ENCODE data around the gene LACTB.
A peak's percentile ranks its signal among the peaks of the same experiment; 100 is the strongest.

LACTB gene

DNA sequence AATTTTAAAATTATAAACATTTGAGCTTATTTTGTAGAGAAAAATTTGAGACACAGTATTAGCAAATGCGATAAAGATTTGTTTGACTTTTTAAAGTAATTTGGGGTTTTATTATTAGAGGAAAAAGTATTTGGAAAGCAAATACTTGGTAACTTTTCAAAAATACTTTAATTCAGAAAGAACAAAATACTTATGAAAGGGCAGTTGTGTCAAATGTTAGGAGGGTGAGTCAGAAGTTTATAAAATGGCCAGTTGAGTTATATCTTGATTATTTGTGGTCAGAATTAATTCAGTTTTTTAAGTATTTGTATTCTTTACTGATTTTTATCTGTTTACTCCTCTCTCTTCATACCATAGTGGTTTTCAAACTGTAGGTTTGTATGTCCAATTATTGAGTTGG is 12.1 kb downstream of the LACTB start:
- no peak for DNase-seq (ENCODE audit: low read depth)

GRCh38 chr15:63134245-63134985 is 12.8 kb downstream of the LACTB start:
- no peak for DNase-seq (ENCODE audit: low read depth)

GRCh38 chr15:63135281-63135680 is 13.6 kb downstream of the LACTB start:
- no peak for DNase-seq (ENCODE audit: low read depth)

DNA sequence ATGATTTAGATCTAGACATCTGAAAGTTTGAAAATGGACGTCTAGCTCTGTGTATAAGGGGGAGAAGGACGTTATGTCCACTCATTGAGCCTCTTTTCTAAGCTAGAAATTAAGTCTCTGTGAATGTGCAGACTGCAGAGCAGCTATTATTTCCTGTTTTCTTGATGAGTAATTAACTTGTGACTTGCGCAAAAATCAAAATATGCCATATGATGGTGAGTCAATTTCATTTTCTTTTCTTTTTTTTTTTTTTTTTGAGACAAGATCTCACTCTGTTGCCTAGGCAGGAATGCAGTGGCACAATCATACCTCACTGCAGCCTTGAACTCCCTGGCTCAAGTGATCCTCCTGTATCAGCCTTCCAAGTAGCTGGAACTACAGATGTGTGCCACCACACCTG is 14.1 kb downstream of the LACTB start:
- no peak for DNase-seq (ENCODE audit: low read depth)

- DNase-seq (ENCODE audit: low read depth), result no peak
Measured at GRCh38 chr15:63136742-63137141, 15.1 kb downstream of the LACTB start.

DNA sequence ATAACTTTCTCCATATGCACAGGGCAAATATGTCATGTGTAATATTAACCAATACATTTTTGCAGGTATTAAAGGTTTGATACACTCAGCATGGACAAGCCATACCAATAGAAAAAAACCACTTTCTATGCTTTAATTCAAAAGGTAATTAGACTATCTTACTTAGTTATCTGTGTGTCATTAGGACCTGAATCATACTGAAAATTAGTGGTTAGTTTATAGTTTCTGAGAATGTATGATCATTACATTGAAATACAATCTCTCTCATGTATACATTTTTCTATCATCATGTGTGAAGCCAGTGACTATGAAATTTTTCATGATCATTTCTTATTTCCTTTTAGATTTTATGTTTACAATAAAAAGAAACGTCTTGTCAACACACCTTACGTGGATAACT is 19.3 kb downstream of the LACTB start:
- no peak for DNase-seq (ENCODE audit: low read depth)

DNA sequence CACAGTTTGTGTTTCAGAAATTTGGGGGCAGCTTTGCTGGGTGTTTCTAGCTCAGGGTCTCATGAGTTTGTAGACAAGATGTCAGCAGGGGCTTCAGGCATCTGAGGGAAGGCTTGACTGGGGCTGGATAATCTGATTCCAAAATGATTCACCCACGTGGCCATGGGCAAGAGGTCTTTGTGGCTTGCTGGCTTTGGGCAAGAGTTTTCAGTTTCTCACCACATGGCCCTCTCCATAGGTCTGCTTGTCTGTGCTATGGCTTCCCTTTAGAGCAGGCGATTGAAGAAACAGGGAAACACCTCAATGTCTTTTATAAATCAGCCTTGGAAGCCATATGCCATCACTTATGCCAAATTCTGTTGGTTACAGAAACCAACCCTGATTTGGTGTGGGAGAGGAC is 23.8 kb downstream of the LACTB start:
- DNase-seq (ENCODE audit: low read depth), result no peak

GRCh38 chr15:63146684-63147083 is 25.0 kb downstream of the LACTB start:
- DNase-seq (ENCODE audit: low read depth), result no peak

DNA sequence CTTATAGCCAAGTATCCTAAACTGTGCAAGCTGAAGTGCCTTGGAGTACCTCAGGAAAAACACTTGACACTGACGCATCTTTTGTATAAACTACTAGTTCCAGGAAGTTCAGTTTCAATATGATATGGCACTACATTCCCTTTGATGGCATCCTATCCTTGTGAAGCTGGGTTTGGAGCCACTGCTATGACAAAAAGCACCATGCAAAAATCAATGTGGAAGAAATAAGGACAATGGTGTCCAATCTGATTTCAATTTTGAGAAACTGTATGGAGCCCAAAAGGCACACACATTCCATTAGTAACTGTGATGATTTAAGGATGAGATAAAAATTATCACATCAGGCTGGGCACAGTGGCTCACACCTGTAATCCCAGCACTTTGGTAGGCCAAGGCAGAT is 30.0 kb downstream of the LACTB start:
- no peak for DNase-seq (ENCODE audit: low read depth)

- no peak for DNase-seq (ENCODE audit: low read depth)
Measured at GRCh38 chr15:63155486-63155885, 33.8 kb downstream of the LACTB start.

DNA sequence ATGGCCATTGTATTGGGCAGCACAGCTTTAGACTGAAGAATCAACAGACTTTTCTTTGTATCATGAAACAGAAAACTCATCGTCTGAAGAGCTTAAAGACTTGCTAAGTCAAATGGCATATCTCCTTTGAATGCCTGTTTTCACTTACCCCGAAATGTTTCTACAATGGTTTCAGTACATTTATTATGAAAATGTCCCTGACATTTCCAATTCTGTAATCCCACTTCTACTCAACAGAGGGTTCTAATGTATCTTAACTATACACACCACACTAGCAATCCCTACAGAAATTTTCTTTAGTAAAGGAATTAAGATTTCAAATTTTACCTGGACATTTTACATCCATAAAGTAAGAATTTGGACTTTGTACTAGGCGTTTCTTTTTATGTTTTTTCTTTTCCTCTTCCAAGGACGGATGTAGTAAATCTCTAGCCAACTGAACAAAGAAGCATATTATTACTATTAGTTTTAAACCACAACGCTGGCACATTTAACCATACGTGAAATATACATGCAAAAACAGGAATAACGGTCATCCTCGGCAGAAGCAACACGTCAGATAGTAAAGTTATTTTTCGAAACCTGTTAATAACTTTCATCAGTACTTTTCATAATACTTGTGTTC is 34.5 kb downstream of the LACTB start:
- no peak for DNase-seq (ENCODE audit: low read depth)

DNA sequence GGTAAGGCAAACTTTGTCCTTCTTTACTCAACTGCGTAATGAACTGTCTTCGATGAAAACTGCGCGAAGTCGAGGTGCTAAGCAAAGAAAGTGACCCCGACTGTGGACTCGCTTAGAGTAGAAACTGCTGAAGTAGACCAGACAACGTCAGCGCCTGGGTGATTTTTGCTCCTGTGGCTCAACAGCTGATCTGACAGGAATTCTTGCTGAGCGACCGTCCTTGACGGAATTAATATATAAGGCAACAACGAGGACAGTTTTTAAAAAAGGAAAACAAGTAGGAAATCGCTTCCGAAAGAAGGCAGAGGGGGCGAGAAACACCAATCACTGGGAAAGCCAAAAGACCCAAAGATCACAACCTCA is 35.1 kb downstream of the LACTB start:
- no peak for DNase-seq (ENCODE audit: low read depth)

- peak; percentile 76 for DNase-seq (ENCODE audit: low read depth)
Measured at GRCh38 chr15:63157118-63157843, 35.6 kb downstream of the LACTB start, which contains the start of gene RPS27L. Gene RPS27L, minus strand, starts transcription at chr15:63157477. Its CDS starts 72 bp downstream, at chr15:63157405.

DNA sequence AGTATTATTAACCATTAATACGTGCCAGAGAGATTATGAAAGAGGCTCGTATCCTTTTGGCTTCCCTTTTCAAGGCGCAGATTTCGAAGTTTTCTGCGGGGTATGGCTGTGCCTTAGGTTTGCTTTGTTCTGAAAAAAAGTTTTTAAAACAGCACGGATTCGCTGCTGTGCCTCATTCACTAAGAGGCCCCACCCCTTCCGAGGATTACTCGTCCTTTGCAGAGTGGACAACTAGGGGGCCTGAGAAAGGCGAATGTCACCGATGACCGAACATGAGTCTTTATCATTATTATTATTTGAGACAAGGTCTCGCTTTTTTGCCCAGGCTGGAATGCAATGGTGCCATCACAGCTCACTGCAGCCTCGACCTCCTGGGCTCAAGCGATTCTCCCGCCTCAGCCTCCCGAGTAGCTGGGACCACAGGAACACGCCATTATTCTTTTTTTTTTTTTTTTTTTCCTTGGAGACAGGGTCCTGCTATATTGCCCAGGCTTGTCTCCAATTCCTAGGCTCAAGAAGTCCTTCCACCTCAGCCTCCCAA is 36.3 kb downstream of the LACTB start:
- no peak for DNase-seq (ENCODE audit: low read depth)

DNA sequence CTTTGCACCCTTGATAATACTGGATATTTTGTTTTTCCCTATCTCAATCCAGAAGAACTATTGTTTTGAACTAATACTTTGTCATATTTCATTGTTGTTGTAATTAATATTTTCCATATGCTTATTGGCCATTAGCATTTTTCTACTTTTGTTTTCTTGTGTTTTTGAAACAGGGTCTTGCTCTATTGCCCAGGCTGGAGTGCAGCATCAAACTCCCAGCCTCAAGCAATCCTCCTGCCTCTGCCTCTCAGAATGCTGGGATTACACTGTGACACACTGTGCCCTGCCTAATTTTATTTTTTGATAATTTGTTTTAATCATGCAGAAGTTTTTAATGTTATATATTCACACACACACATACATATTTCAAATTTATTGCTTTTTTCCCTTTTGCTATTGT is 39.0 kb downstream of the LACTB start:
- no peak for DNase-seq (ENCODE audit: low read depth)

GRCh38 chr15:63163217-63163616 is 41.6 kb downstream of the LACTB start:
- no peak for DNase-seq (ENCODE audit: low read depth)

DNA sequence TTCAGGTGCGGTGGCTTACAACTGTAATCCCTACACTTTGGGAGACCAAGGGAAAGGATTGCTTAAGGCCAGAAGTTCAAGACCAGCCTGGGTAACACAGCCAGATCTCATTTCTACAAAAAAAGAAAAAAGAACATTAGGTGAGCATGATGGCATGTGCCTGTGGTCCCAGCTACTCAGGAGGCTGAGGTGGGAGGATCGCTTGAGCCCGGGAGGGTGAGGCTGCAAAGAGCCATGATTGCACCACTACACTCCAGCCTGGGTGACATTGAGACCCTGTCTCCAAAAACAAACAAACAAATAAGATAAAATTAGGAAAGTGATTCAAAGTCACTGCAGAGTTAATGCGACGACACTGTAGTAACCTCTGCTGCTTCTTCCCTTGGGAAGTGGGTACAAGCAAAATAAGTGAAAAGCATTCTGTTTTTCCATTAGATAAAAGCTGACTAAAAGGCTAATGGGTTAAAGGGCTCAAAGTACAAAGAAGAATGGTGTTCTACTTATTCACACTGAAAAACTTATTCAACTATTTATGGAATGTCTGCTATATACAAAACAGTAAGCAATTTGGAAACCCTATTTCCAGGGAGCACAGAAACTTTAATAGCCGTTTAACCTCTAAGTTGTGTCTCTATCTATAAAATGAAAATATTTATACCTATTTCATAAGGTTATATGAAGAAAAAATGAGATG is 43.7 kb downstream of the LACTB start:
- no peak for DNase-seq (ENCODE audit: low read depth)

DNA sequence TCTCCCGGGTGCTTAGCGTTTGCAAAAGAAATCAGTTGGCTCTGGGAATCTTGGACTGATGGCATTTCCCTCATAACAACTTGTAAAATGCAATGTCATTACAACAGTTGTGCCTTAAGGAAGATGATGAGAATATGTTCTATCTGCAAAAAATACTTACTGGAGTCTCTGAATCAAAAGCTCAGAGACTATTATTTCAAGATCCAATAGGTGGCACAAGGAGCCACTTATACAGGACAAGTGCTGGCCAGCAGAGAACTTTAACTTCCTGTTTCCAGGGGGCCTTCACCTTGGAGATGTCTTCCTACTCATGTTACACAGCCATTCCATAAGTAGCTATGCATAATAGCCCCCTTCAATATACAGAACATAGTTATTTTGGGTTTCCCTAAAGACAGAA is 44.6 kb downstream of the LACTB start:
- no peak for DNase-seq (ENCODE audit: low read depth)

DNA sequence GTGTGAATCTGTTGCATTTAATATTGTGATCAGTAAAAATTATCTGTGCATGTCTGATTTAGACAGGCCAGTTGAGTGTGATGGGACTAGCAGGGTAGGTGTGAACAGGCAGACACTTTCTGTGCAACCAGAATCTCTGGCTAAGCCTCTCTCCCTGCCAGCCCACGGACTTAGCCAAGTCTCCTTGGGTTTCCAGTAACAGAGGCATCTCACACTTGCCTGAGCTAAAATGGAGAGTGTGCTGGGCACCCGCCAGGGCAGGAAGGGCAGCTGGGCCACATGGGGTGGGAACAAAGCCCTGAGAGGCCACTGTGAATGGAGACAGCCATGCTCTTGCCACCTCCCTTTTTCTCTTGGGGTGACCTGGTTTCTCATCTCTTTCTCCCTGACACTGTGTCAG is 48.1 kb downstream of the LACTB start:
- no peak for DNase-seq (ENCODE audit: low read depth)

DNA sequence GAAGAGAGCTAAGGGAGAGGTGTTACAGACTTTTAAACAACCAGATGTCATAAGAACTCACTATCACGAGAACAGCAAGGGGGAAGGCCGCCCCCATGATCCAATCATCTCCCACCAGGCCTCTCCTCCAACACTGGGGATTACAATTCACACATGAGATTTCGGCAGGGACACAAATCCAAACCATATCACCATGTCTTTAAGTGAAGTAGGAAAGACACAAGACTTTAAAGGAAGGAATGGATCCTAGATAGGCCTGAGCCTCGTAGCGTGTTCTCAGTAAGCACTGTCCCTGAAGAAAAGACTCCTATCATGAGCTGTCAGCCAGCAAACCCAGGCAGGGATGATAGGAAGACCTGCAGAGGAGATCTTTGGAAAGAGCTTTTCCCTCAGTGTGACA is 50.7 kb downstream of the LACTB start:
- no peak for DNase-seq (ENCODE audit: low read depth)

GRCh38 chr15:63172851-63173451 is 51.3 kb downstream of the LACTB start:
- no peak for DNase-seq (ENCODE audit: low read depth)

DNA sequence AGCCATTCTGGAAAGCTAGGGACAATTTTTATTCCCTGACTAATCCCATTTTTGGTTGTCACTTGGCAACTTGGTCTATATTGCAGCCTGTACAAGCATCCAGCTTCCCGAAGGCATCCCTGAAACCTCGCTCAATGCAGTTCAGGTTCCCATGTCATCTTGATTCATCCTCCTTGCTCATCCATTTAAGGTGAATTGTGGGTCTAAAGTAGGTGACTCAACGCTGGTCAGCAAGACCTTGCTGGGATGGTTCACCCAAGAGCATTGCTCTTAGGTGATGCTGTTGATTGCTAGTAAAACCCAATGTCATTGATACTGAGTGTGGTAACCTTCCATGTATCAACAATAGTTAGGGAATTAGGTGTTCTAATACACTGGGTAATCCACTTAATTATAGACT is 54.6 kb downstream of the LACTB start:
- no peak for DNase-seq (ENCODE audit: low read depth)

Measured in stimulated activated CD8-positive, alpha-beta memory T cell treated with anti-CD3 and anti-CD28 coated beads, Interleukin-15, amount 100 ng/mL, for 1 hour (primary cell).